HepG2 (cell line): Measurements from ENCODE around the gene TRANK1. TPM values are rescaled to one million over a fixed set of nuclear protein-coding genes. Genes with fewer than 3 reads are reported as not detected.

Experiments used
- EP300 ChIP-seq, 3 experiments: sonication (generic) in 1 of 3; formaldehyde crosslinking in 1 of 3; IDR thresholded peaks; 2 replicates each; pipeline versions ENCODE4 v1.5.1 to v1.6.1; 2011 to 2020; ENCODE audit warnings: low read depth in 2 of 3, low read length in 2 of 3, borderline replicate concordance in 1 of 3, improper control_type of control experiment in 1 of 3, mild to moderate bottlenecking in 1 of 3, missing genetic modification reagents in 1 of 3, moderate library complexity in 1 of 3
- ETV5 ChIP-seq: IDR thresholded peaks from 2 replicates; pipeline ENCODE4 v1.6.1; 2018; ENCODE audit warnings: missing biosample characterization, missing genetic modification reagents, inconsistent platforms, borderline replicate concordance
- FOXC1 ChIP-seq: sonication (generic); formaldehyde crosslinking; IDR thresholded peaks from 2 replicates; pipeline ENCODE4 v1.8.0; 2022; ENCODE audit warnings: mild to moderate bottlenecking, missing genetic modification reagents, borderline replicate concordance
- GATAD1 ChIP-seq: IDR thresholded peaks from 2 replicates; pipeline ENCODE4 v1.6.1; 2016; ENCODE audit warnings: missing genetic modification reagents, missing compliant biosample characterization
- GMEB1 ChIP-seq: sonication (generic); formaldehyde crosslinking; IDR thresholded peaks from 2 replicates; pipeline ENCODE4 v1.5.1; 2020; ENCODE audit warnings: missing genetic modification reagents, mild to moderate bottlenecking, borderline replicate concordance
- HDAC1 ChIP-seq: sonication (generic); formaldehyde crosslinking; IDR thresholded peaks from 2 replicates; pipeline ENCODE4 v1.5.1; 2020; ENCODE audit warnings: mild to moderate bottlenecking, missing genetic modification reagents
- KDM1A ChIP-seq: IDR thresholded peaks from 2 replicates; pipeline ENCODE4 v1.6.1; 2016; ENCODE audit warnings: missing compliant biosample characterization
- KMT2A ChIP-seq: sonication (generic); formaldehyde crosslinking; IDR thresholded peaks from 2 replicates; pipeline ENCODE4 v1.4.0; 2020; ENCODE audit warnings: missing genetic modification reagents
- MIER3 ChIP-seq: IDR thresholded peaks from 2 replicates; pipeline ENCODE4 v1.6.1; 2016; ENCODE audit warnings: missing compliant biosample characterization, borderline replicate concordance
- NCOA2 ChIP-seq: sonication (generic); formaldehyde crosslinking; IDR thresholded peaks from 2 replicates; pipeline ENCODE4 v1.8.0; 2022; ENCODE audit warnings: inconsistent platforms
- RXRA ChIP-seq: sonication (generic); formaldehyde crosslinking; IDR thresholded peaks from 2 replicates; pipeline ENCODE4 v1.5.1; 2020; ENCODE audit warnings: missing genetic modification reagents
- SALL1 ChIP-seq: sonication (generic); formaldehyde crosslinking; IDR thresholded peaks from 2 replicates; pipeline ENCODE4 v1.8.0; 2022; ENCODE audit warnings: mild to moderate bottlenecking, missing genetic modification reagents
- SOX5 ChIP-seq: IDR thresholded peaks from 2 replicates; pipeline ENCODE4 v1.6.1; 2016; ENCODE audit warnings: borderline replicate concordance
- SOX6 ChIP-seq, 2 experiments: fragments of 450-650 bp in 1 of 2; sonication (generic) in 1 of 2; formaldehyde crosslinking in 1 of 2; IDR thresholded peaks; 2 replicates each; pipeline versions ENCODE4 v1.4.0 to v1.6.1; 2017 to 2020; ENCODE audit warnings: antibody characterized with exemption in 1 of 2, mild to moderate bottlenecking in 1 of 2, missing genetic modification reagents in 1 of 2
- TCF7 ChIP-seq: sonication (generic); IDR thresholded peaks from 2 replicates; pipeline ENCODE4 v1.6.1; 2016; ENCODE audit warnings: antibody characterized with exemption, low read depth
- TMF1 ChIP-seq: sonication (generic); formaldehyde crosslinking; IDR thresholded peaks from 2 replicates; pipeline ENCODE4 v1.8.1; 2022; ENCODE audit warnings: low read depth, missing genetic modification reagents
- ZNF224 ChIP-seq: sonication (generic); formaldehyde crosslinking; IDR thresholded peaks from 2 replicates; pipeline ENCODE4 v1.5.0; 2020; ENCODE audit warnings: mild to moderate bottlenecking, missing genetic modification reagents
- ZNF292 ChIP-seq: sonication (generic); formaldehyde crosslinking; IDR thresholded peaks from 2 replicates; pipeline ENCODE4 v1.8.1; 2022; ENCODE audit warnings: mild to moderate bottlenecking, low read depth, missing genetic modification reagents, borderline replicate concordance
- ZNF543 ChIP-seq: sonication (generic); formaldehyde crosslinking; IDR thresholded peaks from 2 replicates; pipeline ENCODE4 v1.4.0; 2020; ENCODE audit warnings: mild to moderate bottlenecking, missing genetic modification reagents
- ZNF660 ChIP-seq: sonication (generic); formaldehyde crosslinking; IDR thresholded peaks from 2 replicates; pipeline ENCODE4 v1.5.1; 2020; ENCODE audit warnings: mild to moderate bottlenecking, low read depth, missing genetic modification reagents, borderline replicate concordance
- ZNF766 ChIP-seq: sonication (generic); formaldehyde crosslinking; IDR thresholded peaks from 2 replicates; pipeline ENCODE4 v1.5.0; 2020; ENCODE audit warnings: missing genetic modification reagents, borderline replicate concordance
- polyA plus RNA-seq, 8 experiments: library from polyadenylated mRNA; depleted of rRNA in 3 of 8; stranded (reverse) in 7 of 8; unstranded in 1 of 8; fragments of >200 nt; fragmentation: Illumina TruSeq in 4 of 8; extraction: Trizol in 4 of 8; gene quantifications; 2 replicates each; pipeline versions ENCODE4 v1.2.1 to v1.2.3, GENCODE V29; 2011 to 2016; ENCODE audit warnings: low read depth in 4 of 8, missing spikeins in 1 of 8, mixed read lengths in 1 of 8; ENCODE audit not compliant: insufficient read depth in 1 of 8
- total RNA-seq, 5 experiments: library from RNA; depleted of rRNA; stranded (reverse); fragments of >200 nt; fragmentation: Illumina TruSeq; extraction: Trizol; gene quantifications; 2 replicates each; pipeline ENCODE4 v1.2.3, GENCODE V29; 2016; ENCODE audit warnings: low read depth in 1 of 5

The TRANK1 gene
- total and polyA plus RNA-seq, 2 of the 13 experiments (the other 11 are each of a cell fraction or from before 2014, with no cell fraction given), result 0.13 to 0.32 TPM

DNA sequence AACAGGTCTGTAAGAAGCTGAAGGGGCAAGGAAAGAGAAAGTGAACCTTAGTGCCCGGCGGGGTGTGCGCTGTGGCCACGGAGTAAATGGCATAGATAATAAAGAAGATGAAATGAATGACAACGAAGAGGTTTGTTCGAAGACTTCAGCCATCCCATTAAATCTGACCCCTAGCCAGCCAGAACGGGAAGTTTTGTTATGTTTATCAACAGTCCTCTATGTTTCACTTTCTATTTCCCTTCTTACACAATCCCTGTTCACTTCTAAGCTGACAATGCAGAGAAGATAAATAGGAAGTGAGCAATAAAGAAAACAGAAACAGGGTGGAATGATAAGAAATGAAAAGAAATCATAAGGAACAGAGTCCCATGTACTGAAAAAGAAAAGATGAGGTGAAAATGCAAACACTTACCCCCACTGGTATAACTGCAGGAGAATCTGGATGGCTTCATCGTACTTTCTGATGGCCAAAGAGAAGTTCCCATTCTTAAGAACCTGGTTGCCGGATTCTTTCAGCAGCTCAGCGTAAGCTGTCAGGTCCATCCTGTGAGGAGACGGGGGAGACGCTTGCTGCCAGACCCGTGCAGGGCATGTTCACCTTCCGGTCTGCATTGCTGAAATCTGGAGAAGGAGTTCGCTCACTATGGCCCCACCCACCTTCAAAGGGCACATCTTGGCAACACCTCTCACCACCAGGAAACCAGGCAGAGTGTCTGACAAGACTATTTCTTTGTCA, 36.8 kb downstream of the TRANK1 start (continued):
- TF ChIP-seq ETV5 (CRISPR knock-in tag) (peak; percentile 11; the same call in 1 of the 2 replicates), NCOA2 (CRISPR knock-in tag) (0 out of 2 replicates have a peak, but pooled peaks have one; percentile 23), KMT2A (CRISPR knock-in tag) (peak; percentile 31; the same call in 1 of the 2 replicates), SOX6 (IDR thresholded peaks at IDR 0.05) (no peak), SOX6 (CRISPR knock-in tag; IDR thresholded peaks at IDR 0.05) (peak; percentile 42; the same call in 1 of the 2 replicates), ZNF660 (no peak), GATAD1 (CRISPR knock-in tag) (no peak; the same call in 1 of the 2 replicates), EP300 (IDR thresholded peaks at IDR 0.05; ENCODE audit: low read depth in 2 of 2, low read length in 2 of 2) (peak in 1 of 2 experiments; percentile 33; a peak in 1 of 4 replicates), EP300 (CRISPR knock-in tag; IDR thresholded peaks at IDR 0.05; ENCODE audit: borderline replicate concordance) (no peak), SALL1 (CRISPR knock-in tag) (no peak), ZNF543 (no peak), HDAC1 (0 out of 2 replicates have a peak, but pooled peaks have one; percentile 18), TCF7 (no peak), SOX5 (CRISPR knock-in tag) (peak; percentile 47; the same call in 1 of the 2 replicates), TMF1 (no peak), KDM1A (no peak), FOXC1 (CRISPR knock-in tag) (0 out of 2 replicates have a peak, but pooled peaks have one; percentile 37), ZNF766 (CRISPR knock-in tag) (no peak), ZNF292 (CRISPR knock-in tag) (no peak), RXRA (CRISPR knock-in tag) (no peak), MIER3 (no peak), ZNF224 (CRISPR knock-in tag) (no peak), GMEB1 (CRISPR knock-in tag) (no peak)
- TF ChIP-seq, all 625 proteins: peak for 22
